ENCODE measurements around the gene CASP8. TPM values are rescaled to one million over a fixed set of nuclear protein-coding genes. Genes with fewer than 3 reads are reported as not detected.

The CASP8 gene
- total and polyA plus RNA-seq, 7 experiments from 2014 or later, result 38.9 to 159 (median 93.2) TPM

DNA sequence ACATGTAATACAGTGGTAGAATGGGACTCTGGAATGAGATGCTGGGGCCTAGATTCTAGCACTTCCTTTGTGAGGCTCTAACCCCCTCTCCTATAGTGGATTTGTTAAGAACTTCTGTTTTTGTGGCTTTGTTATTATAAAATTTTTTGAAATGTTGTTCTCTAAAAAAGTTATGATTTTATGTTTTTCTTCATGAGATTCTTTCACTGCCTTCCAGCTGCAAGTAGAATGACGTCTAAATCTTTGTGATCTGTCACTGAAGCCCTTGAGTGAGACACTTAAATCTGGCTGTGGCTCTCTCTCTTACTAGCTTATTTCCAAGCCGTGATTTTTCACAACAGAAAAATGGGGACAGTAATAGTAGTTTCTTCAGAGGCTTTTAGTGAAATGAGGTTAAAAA, 1.6 kb downstream of the CASP8 start:
- ChIA-PET CTCF (interaction anchor here (0.6 to 8.9 kb wide), 9 partner anchors 9 to 360 kb away, joined by 3 to 64 read pairs (median 4); no protein-coding TSS in a partner anchor), POLR2A (interaction anchor here (0.6 to 8.1 kb wide), 14 partner anchors 8 to 373 kb away, joined by 3 to 77 read pairs (median 5); partner anchors contain the start of genes CASP10, NIF3L1 and PPIL3)
- Mint-ChIP-seq H3K4me3 (peak overlapping the region; percentile 94 to 100 (median 99)), H3K9me3 (peaks cover 0 to 4% (median 0%) of the 10 kb centered on the region in 11 donors), H3K27ac (peak overlapping the region; percentile 89 to 100 (median 98)), H3K36me3 (peaks cover 5 to 30% (median 13%) of the 10 kb centered on the region in 5 donors), H3K27me3 (no peaks in the 10 kb centered on the region), H3K4me1 (peaks cover 59 to 91% (median 78%) of the 10 kb centered on the region in 7 donors)
- Histone ChIP-seq H3K9me3 (ENCODE audit: control insufficient read depth in 2 of 3, low read length in 3 of 3) (no peaks in the 10 kb centered on the region), H3K36me3 (ENCODE audit: control insufficient read depth in 2 of 3, insufficient read depth in 3 of 3, low read length in 3 of 3) (peaks cover 0 to 8% (median 7%) of the 10 kb centered on the region in 3 experiments), H3K4me3 (ENCODE audit: low read length) (peak overlapping the region; percentile 96), H3K27ac (ENCODE audit: low read depth, low read length) (peak overlapping the region; percentile 91), H3K27me3 (ENCODE audit: control insufficient read depth in 2 of 2, insufficient read depth in 2 of 2, low read length in 2 of 2) (no peaks in the 10 kb centered on the region), H3K4me1 (ENCODE audit: control insufficient read depth in 2 of 2, insufficient read depth in 2 of 2, low read length in 2 of 2) (peaks cover 57 to 65% of the 10 kb centered on the region in 2 donors)
- DNase-seq, result peak in 7 of 9 donors; percentile 32 to 56 (median 52)
- no peak for ATAC-seq
- intact Hi-C loops (cut with micrococcal nuclease), result loop anchor here (2.0 kb wide), 5 partner anchors 15 to 771 kb away; partner anchors contain the start of genes BZW1 (in 1 of the 2), FZD7 (in 1 of the 2) and TMEM237 (in 1 of the 2)

- ChIA-PET CTCF (interaction anchor here (0.6 to 8.9 kb wide), 4 partner anchors 25 to 361 kb away, joined by 3 to 64 read pairs (median 12); no protein-coding TSS in a partner anchor), POLR2A (interaction anchor here (0.6 to 8.1 kb wide), 8 partner anchors 9 to 101 kb away, joined by 3 to 77 read pairs (median 4); no protein-coding TSS in a partner anchor)
- H3K4me3 Mint-ChIP-seq, result peak overlapping the region; percentile 76 to 91 (median 84)
- H3K36me3 ChIP-seq (ENCODE audit: control insufficient read depth in 2 of 3, insufficient read depth in 3 of 3, low read length in 3 of 3), result peaks cover 0 to 15% (median 8%) of the 10 kb centered on the region in 3 experiments
- peak in 4 of 9 donors; percentile 31 to 68 (median 44) for DNase-seq
- peaks cover 54 to 91% (median 78%) of the 10 kb centered on the region in 7 donors for H3K4me1 Mint-ChIP-seq
- peak overlapping the region; percentile 48 for H3K4me3 ChIP-seq (ENCODE audit: low read length)
- intact Hi-C loops (cut with micrococcal nuclease), result loop anchor here in 1 of 2 donors (1.0 to 2.0 kb wide), 3 partner anchors 10 to 189 kb away; partner anchors contain the start of genes STRADB and TRAK2
- no peaks in the 10 kb centered on the region for H3K27me3 Mint-ChIP-seq
- H3K36me3 Mint-ChIP-seq, result peaks cover 5 to 33% (median 19%) of the 10 kb centered on the region in 5 donors
- H3K27ac Mint-ChIP-seq, result peak overlapping the region; percentile 88 to 98 (median 90)
- peaks cover 58 to 64% of the 10 kb centered on the region in 2 donors for H3K4me1 ChIP-seq (ENCODE audit: control insufficient read depth in 2 of 2, insufficient read depth in 2 of 2, low read length in 2 of 2)
- peak overlapping the region; percentile 64 for H3K27ac ChIP-seq (ENCODE audit: low read depth, low read length)
- no peak for ATAC-seq
- H3K27me3 ChIP-seq (ENCODE audit: control insufficient read depth in 2 of 2, insufficient read depth in 2 of 2, low read length in 2 of 2), result no peaks in the 10 kb centered on the region
- H3K9me3 ChIP-seq (ENCODE audit: control insufficient read depth in 2 of 3, low read length in 3 of 3), result no peaks in the 10 kb centered on the region
- H3K9me3 Mint-ChIP-seq, result peaks cover 0 to 4% (median 0%) of the 10 kb centered on the region in 11 donors
Observed at GRCh38 chr2:201262718-201263117, 2.4 kb downstream of the CASP8 start.

DNA sequence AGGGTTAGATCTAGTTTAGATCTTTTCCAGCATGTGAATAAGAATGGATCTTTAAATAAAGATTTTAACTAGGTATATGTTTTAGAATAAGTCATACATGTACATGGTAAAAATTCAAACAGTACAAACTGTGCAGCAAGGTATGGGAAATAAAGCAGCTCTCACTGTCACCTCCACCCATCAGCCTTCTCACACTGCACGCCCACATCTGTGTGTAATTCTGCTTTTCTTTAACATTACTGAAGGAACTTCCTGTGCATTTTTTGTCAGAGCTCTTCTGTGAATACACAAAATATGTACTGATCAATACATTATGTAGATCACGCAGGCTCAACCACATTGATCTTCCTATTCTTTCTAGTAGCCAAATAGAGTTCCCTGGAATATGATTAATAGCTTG, 3.4 kb downstream of the CASP8 start:
- Mint-ChIP-seq H3K27ac (peak overlapping the region; percentile 62 to 98 (median 89)), H3K9me3 (no peaks in the 10 kb centered on the region), H3K27me3 (no peaks in the 10 kb centered on the region), H3K36me3 (peaks cover 9 to 39% (median 25%) of the 10 kb centered on the region in 5 donors), H3K4me1 (peaks cover 54 to 87% (median 73%) of the 10 kb centered on the region in 7 donors), H3K4me3 (peak overlapping the region; percentile 60 to 90 (median 82))
- H3K4me3 ChIP-seq (ENCODE audit: low read length), result peak overlapping the region; percentile 48
- H3K9me3 ChIP-seq (ENCODE audit: control insufficient read depth in 2 of 3, low read length in 3 of 3), result no peaks in the 10 kb centered on the region
- H3K27me3 ChIP-seq (ENCODE audit: control insufficient read depth in 2 of 2, insufficient read depth in 2 of 2, low read length in 2 of 2), result no peaks in the 10 kb centered on the region
- ATAC-seq, result peak; percentile 36
- ChIA-PET POLR2A (interaction anchor here (0.6 to 8.1 kb wide), 7 partner anchors 10 to 133 kb away, joined by 3 to 77 read pairs (median 3); no protein-coding TSS in a partner anchor), CTCF (interaction anchor here (1.2 to 8.9 kb wide), 4 partner anchors 10 to 100 kb away, joined by 3 to 64 read pairs (median 6); partner anchors contain the start of gene CASP10)
- intact Hi-C loops (cut with micrococcal nuclease), result loop anchor here in 1 of 2 donors (1.0 to 2.0 kb wide), 3 partner anchors 9 to 188 kb away; partner anchors contain the start of genes STRADB and TRAK2
- DNase-seq, result peak in 3 of 9 donors; percentile 25 to 45 (median 35)
- H3K27ac ChIP-seq (ENCODE audit: low read depth, low read length), result peak overlapping the region; percentile 64
- peaks cover under 1 to 24% (median 8%) of the 10 kb centered on the region in 3 experiments for H3K36me3 ChIP-seq (ENCODE audit: control insufficient read depth in 2 of 3, insufficient read depth in 3 of 3, low read length in 3 of 3)
- peaks cover 62 to 64% of the 10 kb centered on the region in 2 donors for H3K4me1 ChIP-seq (ENCODE audit: control insufficient read depth in 2 of 2, insufficient read depth in 2 of 2, low read length in 2 of 2)

GRCh38 chr2:201264472-201265173, 4.3 kb downstream of the CASP8 start:
- peak overlapping the region; percentile 62 to 98 (median 89) for H3K27ac Mint-ChIP-seq
- no peaks in the 10 kb centered on the region for H3K9me3 ChIP-seq (ENCODE audit: control insufficient read depth in 2 of 3, low read length in 3 of 3)
- peaks cover 9 to 45% (median 30%) of the 10 kb centered on the region in 5 donors for H3K36me3 Mint-ChIP-seq
- H3K4me1 Mint-ChIP-seq, result peaks cover 55 to 87% (median 74%) of the 10 kb centered on the region in 7 donors
- H3K4me3 ChIP-seq (ENCODE audit: low read length), result peak overlapping the region; percentile 48
- CTCF ChIA-PET, result interaction anchor here (0.9 to 8.9 kb wide), 6 partner anchors 11 to 99 kb away, joined by 3 to 64 read pairs (median 4); partner anchors contain the start of gene CASP10
- no peak for ATAC-seq
- H3K27me3 ChIP-seq (ENCODE audit: control insufficient read depth in 2 of 2, insufficient read depth in 2 of 2, low read length in 2 of 2), result no peaks in the 10 kb centered on the region
- peaks cover 59 to 64% of the 10 kb centered on the region in 2 donors for H3K4me1 ChIP-seq (ENCODE audit: control insufficient read depth in 2 of 2, insufficient read depth in 2 of 2, low read length in 2 of 2)
- H3K36me3 ChIP-seq (ENCODE audit: control insufficient read depth in 2 of 3, insufficient read depth in 3 of 3, low read length in 3 of 3), result peaks cover 8 to 32% (median 13%) of the 10 kb centered on the region in 3 experiments
- H3K9me3 Mint-ChIP-seq, result no peaks in the 10 kb centered on the region
- no peak for DNase-seq
- POLR2A ChIA-PET, result interaction anchor here (0.6 to 8.1 kb wide), 9 partner anchors 10 to 101 kb away, joined by 3 to 77 read pairs (median 3); no protein-coding TSS in a partner anchor
- intact Hi-C loops (cut with micrococcal nuclease), result no loop called here
- peak overlapping the region; percentile 76 to 90 (median 82) for H3K4me3 Mint-ChIP-seq
- peak overlapping the region; percentile 64 for H3K27ac ChIP-seq (ENCODE audit: low read depth, low read length)
- no peaks in the 10 kb centered on the region for H3K27me3 Mint-ChIP-seq

DNA sequence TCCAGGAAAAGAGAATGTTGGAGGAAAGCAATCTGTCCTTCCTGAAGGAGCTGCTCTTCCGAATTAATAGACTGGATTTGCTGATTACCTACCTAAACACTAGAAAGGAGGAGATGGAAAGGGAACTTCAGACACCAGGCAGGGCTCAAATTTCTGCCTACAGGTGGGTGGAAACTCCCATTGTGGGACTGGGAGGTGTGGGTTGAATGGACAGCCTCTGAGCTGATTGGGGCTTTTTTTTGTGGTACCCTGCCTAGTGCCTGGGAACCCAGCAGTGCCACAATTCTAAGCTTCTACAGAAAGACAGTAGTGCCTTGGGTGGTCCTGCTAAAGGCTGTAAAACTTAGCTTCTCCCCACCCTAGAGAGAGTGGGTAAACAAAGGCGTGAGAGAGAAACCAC, 6.3 kb downstream of the CASP8 start:
- Histone ChIP-seq H3K9me3 (ENCODE audit: control insufficient read depth in 2 of 3, low read length in 3 of 3) (no peaks in the 10 kb centered on the region), H3K27ac (ENCODE audit: low read depth, low read length) (peak overlapping the region; percentile 11), H3K27me3 (ENCODE audit: control insufficient read depth in 2 of 2, insufficient read depth in 2 of 2, low read length in 2 of 2) (no peaks in the 10 kb centered on the region), H3K4me3 (ENCODE audit: low read length) (no peak overlapping the region), H3K36me3 (ENCODE audit: control insufficient read depth in 2 of 3, insufficient read depth in 3 of 3, low read length in 3 of 3) (peaks cover 17 to 49% (median 18%) of the 10 kb centered on the region in 3 experiments), H3K4me1 (ENCODE audit: control insufficient read depth in 2 of 2, insufficient read depth in 2 of 2, low read length in 2 of 2) (peaks cover 51 to 76% of the 10 kb centered on the region in 2 donors)
- ATAC-seq, result no peak
- DNase-seq, result no peak
- Mint-ChIP-seq H3K27ac (peak overlapping the region in 8 of 9 donors; percentile 14 to 89 (median 75)), H3K4me3 (peak overlapping the region in 6 of 10 donors; percentile 16 to 69 (median 26)), H3K27me3 (no peaks in the 10 kb centered on the region), H3K36me3 (peaks cover 7 to 40% (median 35%) of the 10 kb centered on the region in 5 donors), H3K9me3 (no peaks in the 10 kb centered on the region), H3K4me1 (peaks cover 60 to 93% (median 88%) of the 10 kb centered on the region in 7 donors)
- CTCF ChIA-PET, result interaction anchor here (0.8 to 1.6 kb wide), 3 partner anchors 34 to 127 kb away, joined by 3 to 5 read pairs (median 3); no protein-coding TSS in a partner anchor
- POLR2A ChIA-PET, result interaction anchor here (1.1 to 1.5 kb wide), 2 partner anchors 12 to 23 kb away, joined by 3 to 4 read pairs; no protein-coding TSS in a partner anchor
- intact Hi-C loops (cut with micrococcal nuclease), result no loop called here

Data from naive thymus-derived CD4-positive, alpha-beta T cell (primary cell).